GM18498 (cell line): ENCODE results near the gene LIAS.

Experiments
- ATAC-seq: cut with Tn5 transposase; IDR thresholded peaks from one replicate; pipeline ENCODE4 v1.9.1; 2021; ENCODE audit warnings: mild to moderate bottlenecking, moderate library complexity; ENCODE audit not compliant: unreplicated experiment

Gene LIAS

GRCh38 chr4:39527296-39528060, 68.6 kb downstream of the LIAS start, which contains the start of gene UGDH:
UGDH (minus strand) TSS chr4:39527439; CDS start chr4:39521512, 5,927 bp downstream.
- peak; percentile 96 for ATAC-seq

- ATAC-seq: no peak
These were observed 69.2 kb downstream of the LIAS start for GRCh38 chr4:39528061-39528465.
